Astrocyte (in vitro differentiated cells and primary cell): ENCODE results near the gene ZKSCAN1. TPM values are rescaled to one million over a fixed set of nuclear protein-coding genes. Genes with fewer than 3 reads are reported as not detected.
"Not testable (repeated sequence)": the region's sequence is repeated elsewhere in the genome, so short reads cannot be mapped to it uniquely, and the experiment has no call there.

Source experiments
- DNase-seq: peaks from one replicate; pipeline ENCODE4 v3.0.0-alpha.2; 2010; ENCODE audit warnings: low read depth
- FAIRE-seq: peaks from 2 replicates; lab custom pipeline; 2011; peaks lifted over from hg19 to GRCh38; lab: Jason Lieb, UNC
- H2AFZ ChIP-seq: 2 replicates; pipeline ENCODE4 v1.6.0; 2012; ENCODE audit warnings: low read depth, low read length, inconsistent platforms
- H3K27ac ChIP-seq: 2 replicates; pipeline ENCODE4 v1.5.1; 2011; ENCODE audit warnings: low read depth, low read length, inconsistent platforms
- H3K27me3 ChIP-seq: 2 replicates; pipeline ENCODE4 v1.6.0; 2011; ENCODE audit warnings: low read length, inconsistent platforms; ENCODE audit not compliant: insufficient read depth
- H3K36me3 ChIP-seq: 2 replicates; pipeline ENCODE4 v1.5.1; 2011; ENCODE audit warnings: low read length, inconsistent platforms; ENCODE audit not compliant: insufficient read depth
- H3K4me1 ChIP-seq: 2 replicates; pipeline ENCODE4 v1.5.1; 2011; ENCODE audit warnings: low read length, inconsistent platforms; ENCODE audit not compliant: insufficient read depth
- H3K4me2 ChIP-seq: 2 replicates; pipeline ENCODE4 v1.6.0; 2012; ENCODE audit warnings: low read length, inconsistent platforms
- H3K4me3 ChIP-seq: 2 replicates; pipeline ENCODE4 v1.5.1; 2011; ENCODE audit warnings: low read depth, mild to moderate bottlenecking, low read length, inconsistent platforms; ENCODE audit not compliant: insufficient read depth
- H3K79me2 ChIP-seq: 2 replicates; pipeline ENCODE4 v1.6.0; 2012; ENCODE audit warnings: mild to moderate bottlenecking, low read length, inconsistent platforms; ENCODE audit not compliant: insufficient read depth
- H3K9ac ChIP-seq: 2 replicates; pipeline ENCODE4 v1.6.0; 2012; ENCODE audit warnings: mild to moderate bottlenecking, low read length, inconsistent platforms
- H3K9me3 ChIP-seq: 2 replicates; pipeline ENCODE4 v1.5.1; 2012; ENCODE audit warnings: low read depth, mild to moderate bottlenecking, low read length, inconsistent platforms; ENCODE audit not compliant: insufficient read depth
- H4K20me1 ChIP-seq: 2 replicates; pipeline ENCODE4 v1.6.0; 2012; ENCODE audit warnings: low read length, inconsistent platforms; ENCODE audit not compliant: insufficient read depth
- H3K27ac Mint-ChIP-seq: one replicate; pipeline ENCODE4 v1.8.0; 2021; ENCODE audit warnings: mild to moderate bottlenecking, mixed read lengths; ENCODE audit not compliant: unreplicated experiment
- H3K27me3 Mint-ChIP-seq: one replicate; pipeline ENCODE4 v1.8.0; 2021; ENCODE audit warnings: low read depth, mixed read lengths; ENCODE audit not compliant: unreplicated experiment
- H3K36me3 Mint-ChIP-seq: one replicate; pipeline ENCODE4 v1.8.0; 2021; ENCODE audit warnings: low read depth, mixed read lengths; ENCODE audit not compliant: unreplicated experiment
- H3K4me1 Mint-ChIP-seq: one replicate; pipeline ENCODE4 v1.8.0; 2021; ENCODE audit warnings: low read depth, mixed read lengths; ENCODE audit not compliant: unreplicated experiment
- H3K4me3 Mint-ChIP-seq: one replicate; pipeline ENCODE4 v1.8.0; 2021; ENCODE audit warnings: mild to moderate bottlenecking, moderate library complexity, mixed read lengths; ENCODE audit not compliant: unreplicated experiment
- H3K9me3 Mint-ChIP-seq: one replicate; pipeline ENCODE4 v1.8.0; 2021; ENCODE audit warnings: mild to moderate bottlenecking, mixed read lengths; ENCODE audit not compliant: unreplicated experiment
- EZH2 ChIP-seq: IDR thresholded peaks from 2 replicates; pipeline ENCODE4 v1.6.1; 2012; ENCODE audit warnings: mild to moderate bottlenecking, low read length, inconsistent platforms; ENCODE audit not compliant: insufficient read depth
- total RNA-seq: library from RNA; stranded (reverse); gene quantifications from 2 replicates; pipeline ENCODE4 v1.2.1, GENCODE V29; 2021
- TF ChIP-seq, protein P1 (sequence below): IDR thresholded peaks from 2 replicates; pipeline ENCODE4 v1.5.1; 2011; ENCODE audit warnings: low read depth, mild to moderate bottlenecking, inconsistent platforms, low read length, moderate library complexity; ENCODE audit not compliant: insufficient read depth

The ZKSCAN1 gene
- total RNA-seq, 1 donor from 2014 or later, result 70.8 TPM

DNA sequence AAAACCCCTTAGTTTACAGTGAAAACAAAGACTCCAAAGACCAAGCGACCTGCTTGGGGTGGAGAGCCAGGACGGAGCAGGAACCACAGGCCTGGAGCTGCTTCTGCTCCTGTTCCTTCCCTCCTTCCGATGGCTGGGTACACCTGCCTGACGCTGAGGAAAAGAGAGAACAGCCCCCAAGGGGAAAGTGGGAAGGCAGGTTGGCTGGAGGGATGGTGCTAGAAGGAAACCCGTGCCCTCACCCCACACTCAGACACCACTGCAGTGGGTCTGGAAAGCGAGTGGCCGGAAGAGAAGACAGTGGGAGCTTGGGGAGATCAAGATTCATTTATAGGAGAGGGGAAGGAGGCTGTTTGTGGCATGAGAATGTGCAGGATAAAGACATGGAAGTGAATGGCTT is 34.3 kb upstream of the ZKSCAN1 start:
- not testable (repeated sequence) for H3K4me1 ChIP-seq, H3K36me3 ChIP-seq, FAIRE-seq, H3K27ac ChIP-seq, H3K27ac Mint-ChIP-seq, H3K36me3 Mint-ChIP-seq, H4K20me1 ChIP-seq, H3K4me2 ChIP-seq, H3K4me1 Mint-ChIP-seq, H3K9ac ChIP-seq, H3K79me2 ChIP-seq, H2AFZ ChIP-seq, H3K9me3 ChIP-seq, H3K4me3 ChIP-seq, H3K4me3 Mint-ChIP-seq, H3K9me3 Mint-ChIP-seq, H3K27me3 ChIP-seq, DNase-seq
- peaks cover 34% of the 10 kb centered on the region for H3K27me3 Mint-ChIP-seq

DNA sequence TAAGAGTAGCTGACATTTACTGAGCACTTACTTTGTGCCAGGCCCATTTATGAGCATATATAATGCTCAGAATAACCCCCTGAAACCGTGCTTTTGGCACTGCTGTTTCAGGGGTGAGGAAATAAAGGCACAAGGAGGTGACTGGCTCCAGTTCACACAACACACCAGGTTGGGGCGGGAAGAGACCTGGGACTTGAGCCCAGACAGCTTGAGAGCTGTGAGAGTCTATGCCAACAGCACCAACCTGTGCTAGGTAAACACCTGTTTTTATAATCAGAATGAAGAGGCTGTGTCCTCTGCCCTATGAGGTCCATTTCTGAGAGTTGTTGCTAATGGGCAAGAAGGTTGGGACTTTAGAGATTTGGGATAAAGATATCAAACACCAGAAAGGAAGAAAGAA is 30.8 kb upstream of the ZKSCAN1 start:
- DNase-seq (no peak), FAIRE-seq (no peak)
- Histone ChIP-seq H3K27ac (no peak overlapping the region), H3K4me1 (no peaks in the 10 kb centered on the region), H3K9ac (no peak overlapping the region), H4K20me1 (no peaks in the 10 kb centered on the region), H3K79me2 (no peaks in the 10 kb centered on the region), H3K4me2 (no peak overlapping the region), H3K36me3 (no peaks in the 10 kb centered on the region), H3K27me3 (peaks cover 9% of the 10 kb centered on the region), H3K9me3 (no peaks in the 10 kb centered on the region), H2AFZ (no peak overlapping the region), H3K4me3 (no peak overlapping the region)
- Mint-ChIP-seq H3K4me1 (no peaks in the 10 kb centered on the region), H3K27ac (no peak overlapping the region), H3K27me3 (peaks cover 54% of the 10 kb centered on the region), H3K4me3 (no peak overlapping the region), H3K9me3 (peaks cover 3% of the 10 kb centered on the region), H3K36me3 (no peaks in the 10 kb centered on the region)
- no peak for TF ChIP-seq EZH2
- TF ChIP-seq, protein P1, sequence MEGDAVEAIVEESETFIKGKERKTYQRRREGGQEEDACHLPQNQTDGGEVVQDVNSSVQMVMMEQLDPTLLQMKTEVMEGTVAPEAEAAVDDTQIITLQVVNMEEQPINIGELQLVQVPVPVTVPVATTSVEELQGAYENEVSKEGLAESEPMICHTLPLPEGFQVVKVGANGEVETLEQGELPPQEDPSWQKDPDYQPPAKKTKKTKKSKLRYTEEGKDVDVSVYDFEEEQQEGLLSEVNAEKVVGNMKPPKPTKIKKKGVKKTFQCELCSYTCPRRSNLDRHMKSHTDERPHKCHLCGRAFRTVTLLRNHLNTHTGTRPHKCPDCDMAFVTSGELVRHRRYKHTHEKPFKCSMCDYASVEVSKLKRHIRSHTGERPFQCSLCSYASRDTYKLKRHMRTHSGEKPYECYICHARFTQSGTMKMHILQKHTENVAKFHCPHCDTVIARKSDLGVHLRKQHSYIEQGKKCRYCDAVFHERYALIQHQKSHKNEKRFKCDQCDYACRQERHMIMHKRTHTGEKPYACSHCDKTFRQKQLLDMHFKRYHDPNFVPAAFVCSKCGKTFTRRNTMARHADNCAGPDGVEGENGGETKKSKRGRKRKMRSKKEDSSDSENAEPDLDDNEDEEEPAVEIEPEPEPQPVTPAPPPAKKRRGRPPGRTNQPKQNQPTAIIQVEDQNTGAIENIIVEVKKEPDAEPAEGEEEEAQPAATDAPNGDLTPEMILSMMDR, result no peak

DNA sequence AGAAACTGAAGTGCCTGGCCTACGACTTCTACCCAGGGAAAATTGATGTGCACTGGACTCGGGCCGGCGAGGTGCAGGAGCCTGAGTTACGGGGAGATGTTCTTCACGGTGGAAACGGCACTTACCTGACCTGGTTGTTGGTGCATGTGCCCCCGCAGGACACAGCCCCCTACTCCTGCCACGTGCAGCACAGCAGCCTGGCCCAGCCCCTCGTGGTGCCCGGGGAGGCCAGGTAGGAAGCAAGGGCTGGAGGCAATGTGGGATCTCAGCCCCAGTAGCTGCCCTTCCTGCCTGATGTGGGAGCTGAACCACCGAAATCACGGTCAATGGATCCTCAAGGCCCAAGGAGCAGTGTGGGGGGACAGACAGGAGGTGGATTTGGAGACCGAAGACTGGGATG is 28.1 kb upstream of the ZKSCAN1 start:
- H3K4me1 Mint-ChIP-seq, H3K36me3 ChIP-seq, H3K4me2 ChIP-seq, H3K27ac Mint-ChIP-seq, H3K9ac ChIP-seq, DNase-seq, H3K4me3 Mint-ChIP-seq, H3K4me3 ChIP-seq, H3K27ac ChIP-seq, H3K4me1 ChIP-seq, H3K36me3 Mint-ChIP-seq, H3K9me3 Mint-ChIP-seq, H3K79me2 ChIP-seq, H2AFZ ChIP-seq, FAIRE-seq, H3K9me3 ChIP-seq, H4K20me1 ChIP-seq: not testable (repeated sequence)
- peaks cover 56% of the 10 kb centered on the region for H3K27me3 Mint-ChIP-seq
- H3K27me3 ChIP-seq, result peaks cover 11% of the 10 kb centered on the region

- H3K4me3 ChIP-seq, result no peak overlapping the region
- H2AFZ ChIP-seq, result no peak overlapping the region
- H3K4me1 Mint-ChIP-seq, result no peaks in the 10 kb centered on the region
- H3K27ac Mint-ChIP-seq, result no peak overlapping the region
- H3K27ac ChIP-seq, result no peak overlapping the region
- no peak overlapping the region for H3K4me2 ChIP-seq
- no peak overlapping the region for H3K9ac ChIP-seq
- peaks cover 4% of the 10 kb centered on the region for H3K4me1 ChIP-seq
- peaks cover 3% of the 10 kb centered on the region for H3K9me3 Mint-ChIP-seq
- no peaks in the 10 kb centered on the region for H3K36me3 ChIP-seq
- no peak for FAIRE-seq
- TF ChIP-seq, protein P1, result no peak
- no peak for TF ChIP-seq EZH2
- no peaks in the 10 kb centered on the region for H3K79me2 ChIP-seq
- no peaks in the 10 kb centered on the region for H3K36me3 Mint-ChIP-seq
- no peak overlapping the region for H3K4me3 Mint-ChIP-seq
- H3K9me3 ChIP-seq, result no peaks in the 10 kb centered on the region
- H3K27me3 ChIP-seq, result peaks cover 11% of the 10 kb centered on the region
- H3K27me3 Mint-ChIP-seq, result peaks cover 55% of the 10 kb centered on the region
- no peak for DNase-seq
- H4K20me1 ChIP-seq, result no peaks in the 10 kb centered on the region
These were observed 27.6 kb upstream of the ZKSCAN1 start for GRCh38 chr7:99987846-99988245.
